ENCODE results near the gene ERFE. TPM values are rescaled to one million over a fixed set of nuclear protein-coding genes. Genes with fewer than 3 reads are reported as not detected.
A peak's percentile ranks its signal among the peaks of the same experiment; 100 is the strongest.

ERFE gene
- total and polyA plus RNA-seq, 2 of the 4 experiments (the other 2 are of a cell fraction), result 1.3 to 3.5 TPM

GRCh38 chr2:238142382-238143205 is 16.2 kb upstream of the ERFE start (continued):
- TF ChIP-seq RCOR1 (IDR thresholded peaks at IDR 0.05; ENCODE audit: insufficient replicate concordance, low read length), result no peak
- TF ChIP-seq SMC3 (IDR thresholded peaks at IDR 0.05; ENCODE audit: low read depth, low read length), result no peak

- peak overlapping the region; percentile 37; the same call in 1 of the 2 replicates for H4K5ac ChIP-seq (ENCODE audit: low read depth, low read length)
- H3K4me2 ChIP-seq (ENCODE audit: low read depth, low read length), result 0 out of 2 replicates have a peak overlapping the region, but pooled peaks have one; percentile 20
- no peak overlapping the region for H3K9ac ChIP-seq (ENCODE audit: low read depth, low read length)
- peak; percentile 47 for DNase-seq
- H4K8ac ChIP-seq (ENCODE audit: low read depth in 2 of 2, low read length in 2 of 2), result peak overlapping the region; percentile 45 to 83; a peak in 2 of 4 replicates
- H3K4me1 ChIP-seq (ENCODE audit: control insufficient read depth, insufficient read depth, low read length), result peaks cover 17% of the 10 kb centered on the region
- WGBS, 2 experiments (ENCODE audit: extremely low coverage in 2 of 2, insufficient read length in 1 of 2), result 62% methylated on average over 10 of the region's 20 CpGs; no CpG with 5 or more reads in 1 of the 2 experiments
- H3K9me3 ChIP-seq (ENCODE audit: control insufficient read depth, insufficient read depth, low read length), result no peaks in the 10 kb centered on the region
- 0 out of 2 replicates have a peak, but pooled peaks cover 10% of the 10 kb centered on the region for H3K9me1 ChIP-seq (ENCODE audit: insufficient read depth, low read length)
- H2BK5ac ChIP-seq (ENCODE audit: low read depth, low read length, poor library complexity, severe bottlenecking), result peak overlapping the region; percentile 77
- no peak overlapping the region for H3K4me3 ChIP-seq (ENCODE audit: insufficient read depth, low read depth, low read length)
- H4K20me1 ChIP-seq (ENCODE audit: insufficient read depth, low read length), result no peaks in the 10 kb centered on the region
- ChIA-PET CTCF (no interaction called here), POLR2A (ENCODE audit: unreplicated experiment) (no interaction called here)
- H3K4ac ChIP-seq (ENCODE audit: low read depth, low read length), result peak overlapping the region; percentile 98
- peak overlapping the region; percentile 75 for H2BK20ac ChIP-seq (ENCODE audit: low read depth, low read length)
- H3K23ac ChIP-seq (ENCODE audit: low read depth, low read length), result peak overlapping the region; percentile 87; the same call in 1 of the 2 replicates
- H3K14ac ChIP-seq (replicated peaks; ENCODE audit: low read depth, low read length), result 0 out of 2 replicates have a peak overlapping the region, but pooled peaks have one; percentile 58
- no peaks in the 10 kb centered on the region for H3K27me3 ChIP-seq (ENCODE audit: control insufficient read depth, insufficient read depth, low read length)
- H2AK9ac ChIP-seq (replicated peaks; ENCODE audit: low read depth, low read length, poor library complexity), result peak overlapping the region; percentile 89
- peak overlapping the region; percentile 89 for H4K91ac ChIP-seq (ENCODE audit: insufficient read depth, low read depth, low read length)
- H2BK120ac ChIP-seq (ENCODE audit: low read depth, low read length), result peak overlapping the region; percentile 95
- intact Hi-C loops (cut with micrococcal nuclease) (no loop called here), in situ Hi-C loops (cut with MboI; ENCODE audit: low sequenced_read_pairs) (no loop called here), dilution Hi-C loops (cut with HindIII; ENCODE audit: low sequenced_read_pairs, unreplicated experiment) (no loop called here)
- H3K56ac ChIP-seq (ENCODE audit: extremely low read depth, insufficient read depth, low read length), result no peak overlapping the region
- H3K79me1 ChIP-seq (ENCODE audit: low read depth in 1 of 2, low read length in 2 of 2), result no peaks in the 10 kb centered on the region
- H2AFZ ChIP-seq (replicated peaks; ENCODE audit: low read length, poor library complexity), result peak overlapping the region; percentile 70
- peak overlapping the region; percentile 48; the same call in 1 of the 2 replicates for H3K18ac ChIP-seq (ENCODE audit: low read depth, low read length)
- H2BK15ac ChIP-seq (ENCODE audit: low read depth, low read length), result peak overlapping the region; percentile 70; the same call in 1 of the 3 replicates
- no TSS peak for BruUV-seq (replicated peaks)
- H2AK5ac ChIP-seq (ENCODE audit: low read depth, low read length), result peak overlapping the region; percentile 88
- TF ChIP-seq FOS (IDR thresholded peaks at IDR 0.05; ENCODE audit: low read depth, low read length) (peak; percentile 70), USF2 (IDR thresholded peaks at IDR 0.05; ENCODE audit: low read depth, low read length) (no peak), MAZ (IDR thresholded peaks at IDR 0.05; ENCODE audit: borderline replicate concordance, low read depth, low read length) (peak; percentile 56; the same call in 1 of the 2 replicates), BHLHE40 (IDR thresholded peaks at IDR 0.05; ENCODE audit: low read depth, low read length) (peak; percentile 37; the same call in 1 of the 2 replicates)
- peak; percentile 80 for ATAC-seq (ENCODE audit: low read depth)
- peak overlapping the region; percentile 60 for H3K27ac ChIP-seq (ENCODE audit: insufficient read depth, low read length)
- H3K36me3 ChIP-seq (ENCODE audit: control insufficient read depth, insufficient read depth, low read length), result no peaks in the 10 kb centered on the region
Observed at GRCh38 chr2:238143239-238143951, 15.4 kb upstream of the ERFE start.

Data from IMR-90 (cell line).